ENCODE results near the gene C16orf46. TPM values are rescaled to one million over a fixed set of nuclear protein-coding genes. Genes with fewer than 3 reads are reported as not detected.
"Not testable (repeated sequence)": the region's sequence is repeated elsewhere in the genome, so short reads cannot be mapped to it uniquely, and the experiment has no call there.

C16orf46 gene
- total RNA-seq, 4 donors from 2014 or later = 0.70 to 3.2 (median 1.6) TPM; not detected in 1

DNA sequence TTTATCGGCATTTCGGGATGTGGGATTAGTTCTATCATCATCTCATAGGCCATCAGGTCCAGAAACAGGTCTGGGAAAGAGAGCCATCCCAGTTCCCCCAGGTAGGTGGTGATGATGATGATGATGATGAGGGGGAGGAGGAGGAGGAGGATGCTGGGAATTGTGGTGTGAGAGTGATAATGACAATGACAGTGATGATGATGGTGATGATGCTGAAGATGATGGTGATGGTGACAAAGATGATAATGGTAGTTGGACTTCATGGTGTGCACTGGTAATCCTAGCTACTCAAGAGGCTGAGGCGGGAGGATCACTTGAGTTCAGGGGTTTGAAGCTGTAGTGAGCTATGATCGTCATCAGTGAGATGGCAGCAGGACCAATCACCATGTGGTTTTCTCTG is 35.4 kb upstream of the C16orf46 start:
- Histone ChIP-seq H3K27ac (no peak overlapping the region), H3K4me3 (no peak overlapping the region), H3K36me3 (no peaks in the 10 kb centered on the region), H3K27me3 (no peaks in the 10 kb centered on the region), H3K4me1 (no peaks in the 10 kb centered on the region), H3K9me3 (no peaks in the 10 kb centered on the region)
- DNase-seq = no peak
- TF ChIP-seq, protein P1, sequence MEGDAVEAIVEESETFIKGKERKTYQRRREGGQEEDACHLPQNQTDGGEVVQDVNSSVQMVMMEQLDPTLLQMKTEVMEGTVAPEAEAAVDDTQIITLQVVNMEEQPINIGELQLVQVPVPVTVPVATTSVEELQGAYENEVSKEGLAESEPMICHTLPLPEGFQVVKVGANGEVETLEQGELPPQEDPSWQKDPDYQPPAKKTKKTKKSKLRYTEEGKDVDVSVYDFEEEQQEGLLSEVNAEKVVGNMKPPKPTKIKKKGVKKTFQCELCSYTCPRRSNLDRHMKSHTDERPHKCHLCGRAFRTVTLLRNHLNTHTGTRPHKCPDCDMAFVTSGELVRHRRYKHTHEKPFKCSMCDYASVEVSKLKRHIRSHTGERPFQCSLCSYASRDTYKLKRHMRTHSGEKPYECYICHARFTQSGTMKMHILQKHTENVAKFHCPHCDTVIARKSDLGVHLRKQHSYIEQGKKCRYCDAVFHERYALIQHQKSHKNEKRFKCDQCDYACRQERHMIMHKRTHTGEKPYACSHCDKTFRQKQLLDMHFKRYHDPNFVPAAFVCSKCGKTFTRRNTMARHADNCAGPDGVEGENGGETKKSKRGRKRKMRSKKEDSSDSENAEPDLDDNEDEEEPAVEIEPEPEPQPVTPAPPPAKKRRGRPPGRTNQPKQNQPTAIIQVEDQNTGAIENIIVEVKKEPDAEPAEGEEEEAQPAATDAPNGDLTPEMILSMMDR (IDR thresholded peaks at IDR 0.05) = no peak
- no peak for TF ChIP-seq POLR2A (IDR thresholded peaks at IDR 0.05)

DNA sequence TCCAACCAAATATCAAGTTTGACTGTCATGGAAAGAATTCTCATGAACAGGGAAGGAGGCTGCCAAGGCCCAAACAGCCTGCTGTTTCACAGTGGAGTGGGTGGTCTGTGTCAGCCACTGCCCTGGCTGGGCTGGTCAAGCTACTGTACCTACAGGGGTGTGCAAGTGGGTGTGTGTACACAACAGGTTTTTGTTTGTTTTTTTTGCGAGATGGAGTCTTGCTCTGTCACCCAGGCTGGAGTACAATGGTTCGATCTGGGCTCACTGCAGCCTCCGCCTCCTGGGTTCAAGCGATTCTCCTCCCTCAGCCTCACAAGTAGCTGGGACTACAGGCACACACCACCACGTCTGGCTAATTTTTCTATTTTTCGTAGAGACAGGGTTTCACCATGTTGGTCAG is 32.2 kb upstream of the C16orf46 start:
- H3K4me1 ChIP-seq, H3K36me3 ChIP-seq, H3K9me3 ChIP-seq, DNase-seq, H3K27me3 ChIP-seq, H3K4me3 ChIP-seq, H3K27ac ChIP-seq: not testable (repeated sequence)

DNA sequence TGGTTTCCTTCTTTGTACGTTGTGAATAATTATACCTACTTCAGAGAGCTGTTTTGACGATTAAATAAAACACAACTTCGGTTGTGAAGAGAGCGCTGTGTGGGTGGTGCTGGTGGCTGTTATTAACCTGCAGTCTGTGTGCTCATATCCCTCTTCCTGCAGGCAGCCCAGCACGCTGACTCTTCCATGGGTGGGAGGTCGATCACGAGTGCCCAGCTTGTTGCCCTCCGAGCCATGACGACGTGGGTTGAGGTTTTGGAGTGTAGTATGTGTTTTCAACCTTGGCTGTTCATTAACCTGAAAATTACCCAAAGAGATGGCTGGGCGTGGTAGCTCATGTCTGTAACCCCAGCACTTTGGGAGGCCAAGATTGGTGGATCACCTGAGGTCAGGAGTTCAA is 30.5 kb upstream of the C16orf46 start:
- no peaks in the 10 kb centered on the region for H3K9me3 ChIP-seq
- H3K27ac ChIP-seq = no peak overlapping the region
- no peaks in the 10 kb centered on the region for H3K36me3 ChIP-seq
- TF ChIP-seq, protein P1 (IDR thresholded peaks at IDR 0.05) = no peak
- TF ChIP-seq POLR2A (IDR thresholded peaks at IDR 0.05) = no peak
- H3K4me3 ChIP-seq = no peak overlapping the region
- no peaks in the 10 kb centered on the region for H3K27me3 ChIP-seq
- DNase-seq = no peak
- no peaks in the 10 kb centered on the region for H3K4me1 ChIP-seq

DNA sequence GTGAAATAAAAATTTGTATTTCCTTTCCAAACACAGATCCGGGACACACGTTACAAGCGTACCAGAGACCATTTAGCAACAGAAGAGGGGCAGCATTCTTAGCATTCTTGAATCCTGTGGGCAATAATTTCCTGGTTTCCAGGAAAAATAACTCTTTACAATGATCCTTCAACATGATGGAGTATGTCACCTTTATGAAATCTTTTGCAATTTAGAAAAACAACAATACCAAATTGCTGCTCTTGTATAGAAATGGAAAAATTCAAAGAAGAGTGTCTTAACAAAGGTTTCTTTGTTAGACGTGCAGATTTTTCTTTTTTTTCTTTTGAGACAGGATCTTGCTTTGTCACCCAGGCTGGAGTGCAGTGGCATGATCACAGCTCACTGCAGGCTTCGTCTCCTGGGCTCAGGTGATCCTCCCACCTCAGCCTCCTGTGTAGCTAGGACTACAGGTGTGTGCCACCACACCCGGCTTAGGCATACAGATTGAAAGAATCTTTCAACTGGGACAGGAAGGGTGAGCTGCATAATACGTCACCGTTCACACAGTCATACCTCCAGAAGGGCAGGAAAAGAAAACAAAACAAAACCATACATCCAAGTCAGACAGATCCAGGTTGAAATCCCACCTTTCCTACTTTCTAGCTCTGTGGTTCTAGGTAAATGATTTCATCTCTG is 29.9 kb upstream of the C16orf46 start:
- H3K4me1 ChIP-seq = no peaks in the 10 kb centered on the region
- no peak for TF ChIP-seq POLR2A (IDR thresholded peaks at IDR 0.05)
- TF ChIP-seq, protein P1 (IDR thresholded peaks at IDR 0.05) = no peak
- no peaks in the 10 kb centered on the region for H3K9me3 ChIP-seq
- H3K27me3 ChIP-seq = no peaks in the 10 kb centered on the region
- DNase-seq = no peak
- H3K36me3 ChIP-seq = no peaks in the 10 kb centered on the region
- H3K27ac ChIP-seq = no peak overlapping the region
- H3K4me3 ChIP-seq = no peak overlapping the region

DNA sequence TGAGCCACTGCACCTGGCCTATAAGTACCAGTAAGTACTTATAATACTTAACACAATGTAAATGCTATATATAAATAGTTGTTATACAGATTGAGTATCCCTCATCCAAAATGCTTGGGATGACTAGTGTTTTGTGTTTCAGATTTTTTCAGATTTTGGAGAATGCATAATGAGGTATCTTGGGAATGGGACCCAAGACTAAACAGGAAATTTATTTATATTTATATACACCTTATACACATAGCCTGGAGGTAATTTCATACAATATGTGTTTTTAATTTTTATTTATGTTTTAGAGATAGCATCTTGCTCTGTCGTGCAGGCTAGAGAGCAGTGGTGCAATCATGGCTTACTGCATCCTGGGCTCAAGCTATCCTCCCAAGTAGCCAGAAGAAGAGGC is 28.9 kb upstream of the C16orf46 start:
- TF ChIP-seq POLR2A (IDR thresholded peaks at IDR 0.05) = no peak
- TF ChIP-seq, protein P1 (IDR thresholded peaks at IDR 0.05) = no peak
- Histone ChIP-seq H3K36me3 (no peaks in the 10 kb centered on the region), H3K27ac (no peak overlapping the region), H3K9me3 (no peaks in the 10 kb centered on the region), H3K4me3 (no peak overlapping the region), H3K4me1 (no peaks in the 10 kb centered on the region), H3K27me3 (no peaks in the 10 kb centered on the region)
- no peak for DNase-seq

DNA sequence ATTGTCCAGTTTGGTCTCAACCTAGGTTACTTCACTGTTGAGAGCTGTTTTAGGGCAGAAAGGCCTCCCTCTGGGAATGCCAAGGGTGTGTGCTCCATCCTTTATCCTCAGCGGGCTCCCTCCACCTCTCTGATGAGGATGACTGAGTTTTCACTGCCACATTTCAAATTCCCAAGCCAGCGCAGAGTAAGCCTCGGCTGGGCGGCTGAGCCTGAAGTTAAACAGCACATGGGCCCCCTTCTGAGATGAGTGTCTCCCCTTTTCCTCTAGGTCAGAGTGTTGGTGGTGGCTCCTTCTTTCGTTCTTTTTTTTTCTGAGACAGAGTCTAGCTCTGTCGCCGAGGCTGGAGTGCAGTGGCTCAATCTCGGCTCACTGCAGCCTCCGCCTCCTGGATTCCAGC is 24.7 kb upstream of the C16orf46 start:
- H3K4me3 ChIP-seq = no peak overlapping the region
- no peaks in the 10 kb centered on the region for H3K9me3 ChIP-seq
- H3K27ac ChIP-seq = no peak overlapping the region
- no peaks in the 10 kb centered on the region for H3K36me3 ChIP-seq
- no peak for DNase-seq
- TF ChIP-seq, protein P1 (IDR thresholded peaks at IDR 0.05) = no peak
- no peak for TF ChIP-seq POLR2A (IDR thresholded peaks at IDR 0.05)
- H3K4me1 ChIP-seq = peaks cover 0 to under 1% (median 0%) of the 10 kb centered on the region in 4 donors
- H3K27me3 ChIP-seq = no peaks in the 10 kb centered on the region

Measured in Peyer's patch (tissue), 4 donors.